Activated CD8-positive, alpha-beta memory T cell treated with anti-CD3 and anti-CD28 coated beads for 36 hours (primary cell): ENCODE data around the gene DNAJB14. TPM values are rescaled to one million over a fixed set of nuclear protein-coding genes. Genes with fewer than 3 reads are reported as not detected.

Experiments
- CTCF ChIA-PET: fragments of 350-600 bp; sonication (Branson Sonifier 250); formaldehyde crosslinking; loops from one replicate; lab custom pipeline; 2021; ENCODE audit warnings: antibody characterized with exemption; lab: Charles Lee
- POLR2A ChIA-PET: fragments of 350-600 bp; sonication (Branson Sonifier 250); formaldehyde crosslinking; loops from one replicate; lab custom pipeline; 2021; ENCODE audit warnings: antibody characterized with exemption; lab: Charles Lee
- total RNA-seq, 2 experiments: library from RNA; stranded (reverse); gene quantifications; one replicate each; pipeline ENCODE4 v1.2.3, GENCODE V29; 2021

DNAJB14 gene
- total RNA-seq, 2 experiments from 2014 or later: 37.3 to 39.5 TPM

DNA sequence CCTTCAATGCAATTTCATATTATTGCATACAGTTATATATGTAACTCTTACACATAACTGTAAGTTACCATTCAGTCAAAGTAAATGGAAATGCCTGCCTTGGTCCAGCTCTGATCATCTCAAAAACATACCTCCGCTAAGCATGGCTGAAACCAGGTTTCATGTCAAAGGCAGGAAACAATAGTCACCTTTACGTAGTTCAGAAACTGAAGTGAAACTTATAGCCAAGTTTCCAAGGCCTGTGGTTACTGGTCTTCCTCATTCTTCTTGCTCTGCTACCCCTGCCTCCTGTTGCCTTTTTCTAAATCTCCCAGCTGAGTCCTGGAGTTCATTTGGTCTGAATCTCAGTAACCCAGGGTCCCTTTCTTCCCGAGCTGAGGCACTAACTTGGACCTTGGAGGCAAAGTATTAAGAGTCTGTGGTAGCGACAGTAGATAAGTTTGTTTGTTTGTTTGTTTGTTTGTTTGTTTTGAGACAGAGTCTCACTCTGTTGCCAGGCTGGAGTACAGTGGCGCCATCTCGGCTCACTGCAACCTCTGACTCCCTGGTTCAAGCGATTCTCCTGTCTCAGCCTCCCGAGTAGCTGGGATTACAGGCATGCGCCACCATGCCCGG is 98.9 kb downstream of the DNAJB14 start:
- CTCF ChIA-PET: interaction anchor here (0.7 to 1.0 kb wide), 2 partner anchors 37 to 39 kb away, joined by 3 read pairs; no protein-coding TSS in a partner anchor
- POLR2A ChIA-PET: interaction anchor here (0.7 to 1.4 kb wide), 3 partner anchors 9 to 83 kb away, joined by 3 to 4 read pairs (median 3); no protein-coding TSS in a partner anchor

DNA sequence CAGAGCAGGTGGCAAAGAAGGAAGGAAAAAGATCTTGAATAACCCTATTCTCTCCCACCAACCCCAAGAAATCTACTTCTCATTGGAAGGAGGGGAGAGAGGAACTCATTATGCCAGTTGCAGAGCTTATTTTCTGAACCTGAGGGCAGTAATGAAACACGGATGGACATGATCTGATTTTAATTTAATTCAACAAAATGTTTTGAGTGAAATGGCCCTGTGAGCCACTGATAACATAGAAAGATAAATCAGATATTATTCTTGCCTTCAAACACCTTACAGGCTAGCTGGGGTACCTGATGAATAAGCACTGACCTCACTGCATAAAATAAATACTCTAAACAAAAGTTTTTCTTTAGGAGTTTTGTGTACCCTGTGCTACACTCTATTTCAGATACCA is 99.5 kb downstream of the DNAJB14 start:
- ChIA-PET POLR2A (interaction anchor here (1.4 kb wide), 1 partner anchor 10 kb away, joined by 3 read pairs; no protein-coding TSS in a partner anchor), CTCF (interaction anchor here (1.0 to 1.8 kb wide), 2 partner anchors 24 to 38 kb away, joined by 3 to 4 read pairs; no protein-coding TSS in a partner anchor)

Other genes starting within 250 kb of the DNAJB14 start
- gene DAPP1, start 129.8 kb downstream of the DNAJB14 start, total RNA-seq: 10 to 100 TPM; 24.1 to 24.4 TPM
- 10 to 100 TPM; 29.8 to 31.7 TPM for gene LAMTOR3, start 52.2 kb downstream of the DNAJB14 start, total RNA-seq
- gene H2AZ1, start 3.7 kb upstream of the DNAJB14 start, total RNA-seq: 100 to 1,000 TPM; 640 to 651 TPM
- under 1 TPM in 1 of 2 experiments, not detected in 1; 0.06 TPM for gene DDIT4L, start 243.8 kb upstream of the DNAJB14 start, total RNA-seq